GM23248 (cell line): ENCODE measurements around the gene EFCAB6. TPM values are rescaled to one million over a fixed set of nuclear protein-coding genes. Genes with fewer than 3 reads are reported as not detected.

Experiments
- DNase-seq: peaks from one replicate; pipeline ENCODE4 v3.0.0-alpha.2; 2015
- H2AFZ ChIP-seq: fragments of 200-600 bp; sonication (generic); 2 replicates; pipeline ENCODE4 v1.6.1; 2016; ENCODE audit warnings: antibody characterized with exemption
- H3F3A ChIP-seq: fragments of 200-600 bp; sonication (generic); 2 replicates; pipeline ENCODE4 v1.6.1; 2016; ENCODE audit warnings: mild to moderate bottlenecking, antibody characterized with exemption, mixed run types; ENCODE audit not compliant: insufficient read depth
- H3K27ac ChIP-seq: fragments of 200-600 bp; sonication (generic); 2 replicates; pipeline ENCODE4 v1.5.1; 2016; ENCODE audit warnings: mild to moderate bottlenecking
- H3K27me3 ChIP-seq: fragments of 200-600 bp; sonication (generic); replicated peaks from 2 replicates; pipeline ENCODE4 v1.6.1; 2016; ENCODE audit warnings: mild to moderate bottlenecking; ENCODE audit not compliant: insufficient read depth
- H3K36me3 ChIP-seq: fragments of 200-600 bp; sonication (generic); 2 replicates; pipeline ENCODE4 v1.6.1; 2016; ENCODE audit warnings: low read depth, mild to moderate bottlenecking
- H3K4me1 ChIP-seq: fragments of 200-600 bp; sonication (generic); 2 replicates; pipeline ENCODE4 v1.6.1; 2016; ENCODE audit warnings: mild to moderate bottlenecking; ENCODE audit not compliant: insufficient read depth
- H3K4me2 ChIP-seq: fragments of 200-600 bp; sonication (generic); one replicate; pipeline ENCODE4 v1.6.1; 2016; ENCODE audit warnings: mild to moderate bottlenecking; ENCODE audit not compliant: unreplicated experiment
- H3K4me3 ChIP-seq: fragments of 200-600 bp; sonication (generic); 2 replicates; pipeline ENCODE4 v1.5.1; 2016; ENCODE audit warnings: mild to moderate bottlenecking
- H3K79me2 ChIP-seq: fragments of 200-600 bp; sonication (generic); 2 replicates; pipeline ENCODE4 v1.6.1; 2016; ENCODE audit warnings: mild to moderate bottlenecking; ENCODE audit not compliant: insufficient read depth
- H3K9ac ChIP-seq: fragments of 200-600 bp; sonication (generic); 2 replicates; pipeline ENCODE4 v1.6.1; 2016; ENCODE audit warnings: mild to moderate bottlenecking
- H3K9me2 ChIP-seq: fragments of 200-600 bp; sonication (generic); 2 replicates; pipeline ENCODE4 v1.6.1; 2016; ENCODE audit warnings: mixed run types, mild to moderate bottlenecking, moderate library complexity; ENCODE audit not compliant: insufficient read depth
- H3K9me3 ChIP-seq: fragments of 200-600 bp; sonication (generic); one replicate; pipeline ENCODE4 v1.6.1; 2017; ENCODE audit warnings: low read depth
- H4K20me1 ChIP-seq: fragments of 200-600 bp; sonication (generic); 2 replicates; pipeline ENCODE4 v1.6.0; 2016; ENCODE audit not compliant: insufficient read depth
- EZH2 ChIP-seq: fragments of 200-600 bp; sonication (generic); IDR thresholded peaks from 2 replicates; pipeline ENCODE4 v1.6.1; 2018; ENCODE audit warnings: antibody characterized with exemption, mild to moderate bottlenecking; ENCODE audit not compliant: insufficient read depth, poor library complexity, severe bottlenecking
- EZH2phosphoT487 ChIP-seq: fragments of 200-600 bp; sonication (generic); IDR thresholded peaks from 2 replicates; pipeline ENCODE4 v1.6.1; 2018; ENCODE audit warnings: antibody characterized with exemption, moderate library complexity, mild to moderate bottlenecking, low read depth; ENCODE audit not compliant: insufficient read depth
- WGBS, 2 experiments: methylation state at CpG; one replicate each; pipeline ENCODE4 v1.1.6; 2015 to 2017; ENCODE audit warnings: low lambda C conversion rate in 2 of 2, low coverage in 1 of 2; ENCODE audit errors: missing lambda C conversion rate in 2 of 2; 5-methylcytosine and 5-hydroxymethylcytosine counted together
- in situ Hi-C: fragments of 300-500 bp; cut with MboI; formaldehyde crosslinking; loops from 2 replicates; pipeline ENCODE4 v1.15.0; 2020
- polyA plus RNA-seq: library from polyadenylated mRNA; unstranded; fragments of >200 nt; fragmentation: Nextera tagmentation; extraction: Ambion mirVana; gene quantifications from 2 replicates; pipeline ENCODE4 v1.2.1, GENCODE V29; 2016
- total RNA-seq: library from RNA; depleted of rRNA; stranded (reverse); fragments of >200 nt; shearing (Covaris generic); gene quantifications from 2 replicates; pipeline ENCODE4 v1.2.3, GENCODE V29; 2014

Gene EFCAB6
- total and polyA plus RNA-seq, 2 experiments from 2014 or later: 1.5 to 2.1 TPM

DNA sequence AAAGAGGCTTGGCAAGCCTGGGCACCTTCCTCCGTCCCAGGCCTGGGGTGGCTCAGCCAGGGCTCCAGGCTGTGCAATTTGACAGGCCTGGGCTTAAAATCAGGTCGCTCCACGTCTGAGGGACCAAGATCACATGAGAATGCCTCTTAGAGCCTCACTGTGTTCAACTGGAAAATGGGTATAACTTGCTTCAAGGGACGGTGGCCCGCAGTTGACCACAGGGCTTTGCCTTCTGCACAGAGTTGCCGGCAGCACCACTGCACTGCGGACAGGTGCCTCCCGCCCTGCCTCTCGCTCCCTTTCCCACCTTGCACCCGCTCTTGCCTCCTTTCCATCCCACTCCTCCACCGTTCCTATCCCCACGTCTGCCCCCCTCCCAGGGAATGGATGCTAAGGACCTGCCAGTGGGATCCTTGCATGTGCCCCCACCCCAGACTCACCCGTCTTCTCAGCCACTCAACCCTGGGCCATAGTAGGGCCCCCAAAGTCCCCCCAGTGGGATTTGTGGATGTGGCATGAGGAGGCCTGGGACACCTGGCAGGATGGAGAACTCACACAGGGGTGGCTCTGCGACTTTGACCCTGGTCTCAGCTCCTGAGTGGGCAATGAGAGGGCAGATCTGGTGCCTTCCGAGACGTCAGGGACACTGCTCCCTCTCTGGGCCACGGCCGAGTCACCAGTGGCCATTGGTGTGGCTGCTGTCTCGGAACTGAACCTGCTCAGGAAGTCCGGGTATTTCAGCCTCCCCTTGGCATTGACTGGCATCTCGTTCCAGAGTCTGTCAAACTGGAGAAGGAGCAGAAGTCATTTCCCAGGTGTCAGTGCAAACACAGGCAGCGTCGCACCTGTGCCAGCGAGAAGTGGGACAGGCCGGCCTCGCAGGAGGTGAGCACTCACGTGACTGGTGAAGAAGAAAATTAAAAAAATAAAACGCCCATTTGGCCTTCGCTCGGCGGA lies 272.3 kb downstream of the EFCAB6 start:
- Histone ChIP-seq H3K4me2 (no peak overlapping the region), H3K27ac (no peak overlapping the region), H4K20me1 (no peaks in the 10 kb centered on the region), H3F3A (no peaks in the 10 kb centered on the region), H3K9me3 (no peaks in the 10 kb centered on the region), H3K4me1 (no peaks in the 10 kb centered on the region), H3K79me2 (no peaks in the 10 kb centered on the region), H2AFZ (no peak overlapping the region), H3K9me2 (no peaks in the 10 kb centered on the region), H3K9ac (no peak overlapping the region), H3K4me3 (no peak overlapping the region), H3K36me3 (no peaks in the 10 kb centered on the region), H3K27me3 (no peaks in the 10 kb centered on the region)
- DNase-seq: no peak
- 59 to 60% methylated on average over 31 of the region's 31 CpGs for WGBS, 2 experiments
- no peak for TF ChIP-seq EZH2phosphoT487
- no peak for TF ChIP-seq EZH2
- in situ Hi-C loops: no loop called here

DNA sequence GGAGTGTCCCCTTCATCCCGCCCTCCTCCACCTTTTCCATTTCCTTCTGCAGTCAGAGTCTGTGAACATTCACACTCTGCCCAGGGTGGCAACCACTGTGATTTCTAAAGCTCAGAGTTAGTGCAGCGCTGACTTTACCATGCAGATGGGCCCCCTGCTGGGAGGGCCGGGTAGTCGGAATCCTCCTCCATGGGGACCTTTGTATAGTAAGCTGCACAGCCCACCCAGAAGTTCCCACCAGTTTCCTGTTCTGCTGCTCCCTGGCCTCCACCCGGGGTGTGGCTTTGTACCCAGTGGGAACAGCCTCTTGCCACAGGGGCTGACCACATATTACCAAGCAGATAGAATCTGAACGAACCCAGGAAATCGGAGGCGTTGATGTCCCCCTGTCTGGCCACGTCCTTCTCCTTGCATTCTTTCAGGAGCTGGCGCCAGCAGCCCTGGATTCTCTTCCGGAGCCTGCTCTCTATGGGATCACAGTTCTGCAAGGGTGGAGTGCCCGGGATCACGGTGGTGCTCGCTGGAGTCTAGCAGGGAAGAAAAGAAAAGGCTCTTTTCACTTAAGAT lies 275.0 kb downstream of the EFCAB6 start:
- no peaks in the 10 kb centered on the region for H3K27me3 ChIP-seq
- H4K20me1 ChIP-seq: no peaks in the 10 kb centered on the region
- H3K27ac ChIP-seq: no peak overlapping the region
- no peaks in the 10 kb centered on the region for H3K9me2 ChIP-seq
- DNase-seq: no peak
- no peaks in the 10 kb centered on the region for H3K79me2 ChIP-seq
- in situ Hi-C loops: no loop called here
- no peaks in the 10 kb centered on the region for H3K4me1 ChIP-seq
- no peak overlapping the region for H3K9ac ChIP-seq
- H2AFZ ChIP-seq: no peak overlapping the region
- TF ChIP-seq EZH2phosphoT487 (no peak), EZH2 (no peak)
- H3F3A ChIP-seq: no peaks in the 10 kb centered on the region
- 57 to 58% methylated on average over 14 of the region's 14 CpGs for WGBS, 2 experiments
- no peak overlapping the region for H3K4me2 ChIP-seq
- H3K9me3 ChIP-seq: no peaks in the 10 kb centered on the region
- no peak overlapping the region for H3K4me3 ChIP-seq
- no peaks in the 10 kb centered on the region for H3K36me3 ChIP-seq

DNA sequence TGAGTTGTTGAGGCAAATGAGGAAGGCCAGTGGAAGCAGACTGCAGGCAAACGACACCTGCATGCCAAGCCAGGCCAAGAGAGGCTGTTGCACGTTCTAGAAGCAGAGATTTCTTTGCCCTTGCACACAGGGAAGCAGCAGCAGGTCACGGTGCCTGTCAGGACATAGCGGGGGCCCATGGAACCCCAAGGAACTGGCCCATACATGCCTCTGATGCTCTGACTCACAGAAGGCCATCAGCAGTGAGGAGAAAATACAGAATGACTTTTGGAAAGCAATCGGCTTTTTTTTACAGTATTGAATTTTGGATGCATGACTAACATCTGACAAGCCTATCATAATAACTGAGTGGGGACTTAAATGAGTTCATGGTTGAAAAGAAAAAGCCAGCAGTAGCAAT lies 276.4 kb downstream of the EFCAB6 start:
- Histone ChIP-seq H3K27ac (no peak overlapping the region), H3F3A (no peaks in the 10 kb centered on the region), H3K9me3 (no peaks in the 10 kb centered on the region), H2AFZ (no peak overlapping the region), H3K4me1 (no peaks in the 10 kb centered on the region), H3K4me3 (no peak overlapping the region), H3K79me2 (no peaks in the 10 kb centered on the region), H3K9me2 (no peaks in the 10 kb centered on the region), H4K20me1 (no peaks in the 10 kb centered on the region), H3K36me3 (no peaks in the 10 kb centered on the region), H3K27me3 (no peaks in the 10 kb centered on the region), H3K9ac (no peak overlapping the region), H3K4me2 (no peak overlapping the region)
- WGBS, 2 experiments: 43 to 47% methylated on average over 5 of the region's 5 CpGs
- TF ChIP-seq EZH2 (no peak), EZH2phosphoT487 (no peak)
- no peak for DNase-seq
- in situ Hi-C loops: no loop called here

DNA sequence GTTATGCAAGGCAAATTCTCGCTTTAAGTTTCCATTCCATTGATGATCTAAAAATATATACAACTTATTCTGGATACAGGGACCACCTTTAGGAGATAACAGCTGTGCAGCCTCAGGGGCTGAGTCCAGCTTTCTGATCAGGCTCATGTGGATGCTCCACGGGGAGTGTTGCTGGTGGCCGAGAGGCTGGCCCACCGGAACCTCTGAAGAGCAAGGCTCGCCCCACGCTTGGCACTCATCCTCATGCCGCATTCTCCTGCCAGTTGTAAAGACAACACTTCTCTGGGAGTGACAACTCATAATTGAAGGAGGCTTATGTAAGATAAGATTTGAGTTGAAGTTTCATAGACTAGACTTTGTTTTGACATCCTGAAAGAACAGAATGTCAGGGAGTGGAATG lies 276.8 kb downstream of the EFCAB6 start:
- H3K9me3 ChIP-seq: no peaks in the 10 kb centered on the region
- H2AFZ ChIP-seq: no peak overlapping the region
- no peaks in the 10 kb centered on the region for H3K9me2 ChIP-seq
- TF ChIP-seq EZH2phosphoT487 (no peak), EZH2 (no peak)
- H3K27ac ChIP-seq: no peak overlapping the region
- no peaks in the 10 kb centered on the region for H3F3A ChIP-seq
- DNase-seq: no peak
- no peaks in the 10 kb centered on the region for H3K79me2 ChIP-seq
- no peaks in the 10 kb centered on the region for H4K20me1 ChIP-seq
- no peaks in the 10 kb centered on the region for H3K4me1 ChIP-seq
- no peak overlapping the region for H3K4me2 ChIP-seq
- no peaks in the 10 kb centered on the region for H3K36me3 ChIP-seq
- H3K4me3 ChIP-seq: no peak overlapping the region
- no peak overlapping the region for H3K9ac ChIP-seq
- WGBS, 2 experiments: 67 to 69% methylated on average over 7 of the region's 7 CpGs
- H3K27me3 ChIP-seq: no peaks in the 10 kb centered on the region
- in situ Hi-C loops: no loop called here
